ENCODE data around the gene DHX34.

DNA sequence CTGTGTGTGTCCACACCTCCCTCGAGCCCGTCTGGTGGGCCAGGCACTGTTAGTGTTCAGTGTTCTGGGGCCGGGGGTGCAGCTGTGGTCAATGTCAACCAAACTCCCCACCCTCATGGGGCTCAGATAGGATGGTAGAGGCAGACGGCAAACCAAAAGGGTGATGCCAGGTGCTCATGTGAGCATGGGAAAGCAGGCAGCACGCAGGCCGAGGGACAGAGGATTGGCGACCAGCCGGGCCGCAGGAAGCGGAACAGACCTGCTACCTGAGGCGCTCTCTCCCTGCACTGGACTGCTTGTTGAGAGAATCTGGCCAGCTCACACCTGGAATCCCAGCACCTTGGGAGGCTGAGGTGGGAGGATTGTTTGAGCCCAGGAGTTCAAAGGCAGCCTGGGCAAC is 29.1 kb downstream of the DHX34 start:
- TF ChIP-seq, protein P1, sequence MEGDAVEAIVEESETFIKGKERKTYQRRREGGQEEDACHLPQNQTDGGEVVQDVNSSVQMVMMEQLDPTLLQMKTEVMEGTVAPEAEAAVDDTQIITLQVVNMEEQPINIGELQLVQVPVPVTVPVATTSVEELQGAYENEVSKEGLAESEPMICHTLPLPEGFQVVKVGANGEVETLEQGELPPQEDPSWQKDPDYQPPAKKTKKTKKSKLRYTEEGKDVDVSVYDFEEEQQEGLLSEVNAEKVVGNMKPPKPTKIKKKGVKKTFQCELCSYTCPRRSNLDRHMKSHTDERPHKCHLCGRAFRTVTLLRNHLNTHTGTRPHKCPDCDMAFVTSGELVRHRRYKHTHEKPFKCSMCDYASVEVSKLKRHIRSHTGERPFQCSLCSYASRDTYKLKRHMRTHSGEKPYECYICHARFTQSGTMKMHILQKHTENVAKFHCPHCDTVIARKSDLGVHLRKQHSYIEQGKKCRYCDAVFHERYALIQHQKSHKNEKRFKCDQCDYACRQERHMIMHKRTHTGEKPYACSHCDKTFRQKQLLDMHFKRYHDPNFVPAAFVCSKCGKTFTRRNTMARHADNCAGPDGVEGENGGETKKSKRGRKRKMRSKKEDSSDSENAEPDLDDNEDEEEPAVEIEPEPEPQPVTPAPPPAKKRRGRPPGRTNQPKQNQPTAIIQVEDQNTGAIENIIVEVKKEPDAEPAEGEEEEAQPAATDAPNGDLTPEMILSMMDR (IDR thresholded peaks at IDR 0.05): no peak
- TF ChIP-seq POLR2A (IDR thresholded peaks at IDR 0.05) (no peak), EP300 (IDR thresholded peaks at IDR 0.05) (no peak)

Measured in upper lobe of left lung (tissue), 4 donors.